HEK293 (cell line): Measurements from ENCODE around the gene EEF1AKMT3.

Experiments
- CTCF ChIP-seq: fragments of 450-650 bp; formaldehyde crosslinking; IDR thresholded peaks from 2 replicates; pipeline ENCODE4 v1.5.1; 2016; ENCODE audit warnings: missing biosample characterization, missing genetic modification characterization
- HOXC10 ChIP-seq: sonication (generic); formaldehyde crosslinking; IDR thresholded peaks from 2 replicates; pipeline ENCODE4 v1.8.1; 2023; ENCODE audit warnings: mild to moderate bottlenecking, missing genetic modification reagents
- OSR2 ChIP-seq: fragments of 450-650 bp; formaldehyde crosslinking; IDR thresholded peaks from 2 replicates; pipeline ENCODE4 v1.5.1; 2016; ENCODE audit warnings: missing biosample characterization, missing genetic modification characterization
- PRDM10 ChIP-seq: fragments of 450-650 bp; formaldehyde crosslinking; IDR thresholded peaks from 2 replicates; pipeline ENCODE4 v1.5.1; 2016; ENCODE audit warnings: missing biosample characterization, missing genetic modification characterization
- SALL2 ChIP-seq: fragments of 450-650 bp; formaldehyde crosslinking; IDR thresholded peaks from 2 replicates; pipeline ENCODE4 v1.5.0; 2017; ENCODE audit warnings: missing biosample characterization, mild to moderate bottlenecking, missing genetic modification characterization, borderline replicate concordance
- ZBTB17 ChIP-seq: fragments of 450-650 bp; formaldehyde crosslinking; IDR thresholded peaks from 2 replicates; pipeline ENCODE4 v1.5.1; 2016; ENCODE audit warnings: missing biosample characterization, missing genetic modification characterization
- ZBTB20 ChIP-seq: fragments of 450-650 bp; formaldehyde crosslinking; IDR thresholded peaks from 2 replicates; pipeline ENCODE4 v1.5.1; 2016; ENCODE audit warnings: missing biosample characterization, missing genetic modification characterization
- ZBTB6 ChIP-seq: fragments of 450-650 bp; formaldehyde crosslinking; IDR thresholded peaks from 2 replicates; pipeline ENCODE4 v1.5.1; 2017; ENCODE audit warnings: missing biosample characterization, missing genetic modification characterization
- ZNF138 ChIP-seq: fragments of 450-650 bp; formaldehyde crosslinking; IDR thresholded peaks from 2 replicates; pipeline ENCODE4 v1.5.1; 2016; ENCODE audit warnings: missing biosample characterization, missing genetic modification characterization, borderline replicate concordance
- ZNF148 ChIP-seq: fragments of 450-650 bp; formaldehyde crosslinking; IDR thresholded peaks from 2 replicates; pipeline ENCODE4 v1.5.0; 2017; ENCODE audit warnings: missing biosample characterization, missing genetic modification characterization, borderline replicate concordance
- ZNF394 ChIP-seq: fragments of 450-650 bp; formaldehyde crosslinking; IDR thresholded peaks from 2 replicates; pipeline ENCODE4 v1.5.1; 2016; ENCODE audit warnings: missing biosample characterization, missing genetic modification characterization, mild to moderate bottlenecking, moderate library complexity, borderline replicate concordance
- ZNF398 ChIP-seq: fragments of 450-650 bp; formaldehyde crosslinking; IDR thresholded peaks from 2 replicates; pipeline ENCODE4 v1.5.1; 2017; ENCODE audit warnings: missing biosample characterization, missing genetic modification characterization
- ZNF449 ChIP-seq: fragments of 450-650 bp; formaldehyde crosslinking; IDR thresholded peaks from 2 replicates; pipeline ENCODE4 v1.5.1; 2017; ENCODE audit warnings: missing biosample characterization, mild to moderate bottlenecking, missing genetic modification characterization, moderate library complexity
- ZNF513 ChIP-seq: fragments of 450-650 bp; IDR thresholded peaks from 2 replicates; pipeline ENCODE4 v1.5.1; 2018; ENCODE audit warnings: missing biosample characterization, missing genetic modification characterization
- ZNF549 ChIP-seq: fragments of 450-650 bp; IDR thresholded peaks from 2 replicates; pipeline ENCODE4 v1.5.1; 2018; ENCODE audit warnings: missing biosample characterization, missing genetic modification characterization, mild to moderate bottlenecking, inconsistent platforms, moderate library complexity
- ZNF600 ChIP-seq: fragments of 450-650 bp; formaldehyde crosslinking; IDR thresholded peaks from 2 replicates; pipeline ENCODE4 v1.5.1; 2016; ENCODE audit warnings: missing biosample characterization, missing genetic modification characterization
- ZNF654 ChIP-seq: fragments of 450-650 bp; formaldehyde crosslinking; IDR thresholded peaks from 2 replicates; pipeline ENCODE4 v1.5.1; 2016; ENCODE audit warnings: low read depth, missing biosample characterization, missing genetic modification characterization
- ZNF658 ChIP-seq: fragments of 450-650 bp; formaldehyde crosslinking; IDR thresholded peaks from 2 replicates; pipeline ENCODE4; 2016; ENCODE audit warnings: missing biosample characterization, missing genetic modification characterization
- ZNF747 ChIP-seq: fragments of 450-650 bp; formaldehyde crosslinking; IDR thresholded peaks from 2 replicates; pipeline ENCODE4 v1.5.1; 2016; ENCODE audit warnings: missing biosample characterization, missing genetic modification characterization
- ZSCAN30 ChIP-seq: fragments of 450-650 bp; IDR thresholded peaks from 2 replicates; pipeline ENCODE4 v1.5.1; 2018; ENCODE audit warnings: missing biosample characterization, mild to moderate bottlenecking, missing genetic modification characterization, moderate library complexity

Gene EEF1AKMT3

GRCh38 chr12:57765003-57765697, 7.3 kb upstream of the EEF1AKMT3 start (continued):
- no peak for TF ChIP-seq ZNF658 (tag by site-specific recombination)
- no peak for TF ChIP-seq ZNF513 (tag by site-specific recombination)
- TF ChIP-seq ZNF600 (tag by site-specific recombination) = peak; percentile 93
- TF ChIP-seq HOXC10 (CRISPR knock-in tag) = no peak
- TF ChIP-seq ZNF549 (tag by site-specific recombination) = no peak
- peak; percentile 53; the same call in 1 of the 2 replicates for TF ChIP-seq ZBTB20 (tag by site-specific recombination)
- no peak for TF ChIP-seq ZNF654 (tag by site-specific recombination)
- TF ChIP-seq ZNF148 (tag by site-specific recombination) = no peak
- no peak for TF ChIP-seq ZNF398 (tag by site-specific recombination)
- peak; percentile 87 for TF ChIP-seq CTCF
- 0 out of 2 replicates have a peak, but pooled peaks have one; percentile 33 for TF ChIP-seq ZNF449 (tag by site-specific recombination)
- peak; percentile 90 for TF ChIP-seq ZBTB17 (tag by site-specific recombination)
- no peak for TF ChIP-seq SALL2 (tag by site-specific recombination)
- 0 out of 2 replicates have a peak, but pooled peaks have one; percentile 26 for TF ChIP-seq ZBTB6 (tag by site-specific recombination)
- no peak for TF ChIP-seq OSR2 (tag by site-specific recombination)
- no peak for TF ChIP-seq ZNF747 (tag by site-specific recombination)
- no peak for TF ChIP-seq ZSCAN30 (tag by site-specific recombination)
- TF ChIP-seq ZNF138 (tag by site-specific recombination) = no peak
- TF ChIP-seq ZNF394 = no peak
- TF ChIP-seq PRDM10 (tag by site-specific recombination) = no peak
